Fibroblast of skin of scalp (primary cell): Measurements from ENCODE around the gene ZNF383.
"Not testable (repeated sequence)": the region's sequence is repeated elsewhere in the genome, so short reads cannot be mapped to it uniquely, and the experiment has no call there.

Experiments
- DNase-seq: peaks from one replicate; pipeline ENCODE4 v3.0.0-alpha.2; 2013

Gene ZNF383

DNA sequence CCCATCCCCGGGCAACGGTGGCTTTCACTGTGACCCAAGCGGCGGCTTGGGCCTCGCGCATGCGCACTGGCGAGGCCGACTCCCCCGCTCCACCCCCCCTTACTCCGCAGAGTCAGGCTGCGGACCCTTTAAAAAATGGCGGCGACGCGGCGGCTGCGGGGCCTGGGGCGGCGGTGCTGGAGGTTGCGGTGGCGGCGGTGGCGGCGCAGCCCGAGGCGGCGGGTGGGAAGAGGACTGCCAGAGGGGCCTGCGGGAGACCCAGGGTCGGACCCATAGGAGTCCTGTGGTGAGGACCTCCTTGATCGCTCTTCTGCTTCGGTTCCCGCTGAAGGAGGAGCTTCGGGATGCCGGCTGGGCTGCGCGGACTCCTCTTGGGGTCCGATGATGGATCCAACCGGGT, 76.2 kb downstream of the ZNF383 start:
- not testable (repeated sequence) for DNase-seq
